Breast epithelium (tissue), 4 donors: ENCODE results near the gene FBXL19. TPM values are rescaled to one million over a fixed set of nuclear protein-coding genes. Genes with fewer than 3 reads are reported as not detected.
A peak's percentile ranks its signal among the peaks of the same experiment; 100 is the strongest.

Source experiments
- DNase-seq, 2 donors: peaks; one replicate each; pipeline ENCODE4 v3.0.0-alpha.2; 2019; ENCODE audit warnings: low spot score in 2 of 2
- H3K27ac ChIP-seq, 2 donors: fragments of 200-600 bp; sonication (generic) in 1 of 2; one replicate each; pipeline ENCODE4 v1.5.1; 2016 to 2019; ENCODE audit warnings: mild to moderate bottlenecking in 1 of 2
- H3K27me3 ChIP-seq, 2 donors: fragments of 200-600 bp; sonication (generic) in 1 of 2; one replicate each; pipeline versions ENCODE4 v1.5.1 to v1.6.0; 2017 to 2019; ENCODE audit warnings: control low read depth in 1 of 2, mild to moderate bottlenecking in 1 of 2
- H3K36me3 ChIP-seq: fragments of 200-600 bp; one replicate; pipeline ENCODE4 v1.5.1; 2019
- H3K4me1 ChIP-seq, 2 donors: fragments of 200-600 bp; sonication (generic); one replicate each; pipeline ENCODE4 v1.5.1; 2016 to 2019; ENCODE audit warnings: control low read depth in 1 of 2
- H3K4me3 ChIP-seq, 3 donors: fragments of 200-600 bp; sonication (generic); 1 replicate in 2 of 3; 2 replicates in 1 of 3; pipeline ENCODE4 v1.5.1; 2016 to 2019; ENCODE audit warnings: mild to moderate bottlenecking in 3 of 3, moderate library complexity in 2 of 3
- H3K9me3 ChIP-seq, 2 donors: fragments of 200-600 bp; sonication (generic) in 1 of 2; one replicate each; pipeline ENCODE4 v1.5.1; 2016 to 2019; ENCODE audit warnings: control low read depth in 1 of 2
- CTCF ChIP-seq, 3 donors: fragments of 450-650 bp; IDR thresholded peaks; one replicate each; pipeline ENCODE4 v1.5.1; 2016 to 2017; ENCODE audit warnings: antibody characterized with exemption in 3 of 3, mild to moderate bottlenecking in 3 of 3, moderate library complexity in 3 of 3
- POLR2A ChIP-seq: fragments of 450-650 bp; IDR thresholded peaks from one replicate; pipeline ENCODE4 v1.6.1; 2016; ENCODE audit warnings: antibody characterized with exemption, mild to moderate bottlenecking, moderate library complexity
- POLR2AphosphoS5 ChIP-seq, 3 donors: sonication (generic); formaldehyde crosslinking; IDR thresholded peaks; one replicate each; pipeline ENCODE4 v1.6.1; 2017; ENCODE audit warnings: antibody characterized with exemption in 3 of 3
- intact Hi-C: fragments of 100-400 bp; cut with DNase I; formaldehyde crosslinking; loops from one replicate; pipeline ENCODE4 v1.15.1; 2023; ENCODE audit warnings: low total_unique reads
- total RNA-seq, 3 donors: library from RNA; depleted of rRNA; stranded (reverse); fragments of >200 nt; gene quantifications; one replicate each; pipeline ENCODE4 v1.1.0, GENCODE V29; 2016

FBXL19 gene
- total RNA-seq, 3 donors from 2014 or later = 4.5 to 12.7 (median 9.2) TPM

DNA sequence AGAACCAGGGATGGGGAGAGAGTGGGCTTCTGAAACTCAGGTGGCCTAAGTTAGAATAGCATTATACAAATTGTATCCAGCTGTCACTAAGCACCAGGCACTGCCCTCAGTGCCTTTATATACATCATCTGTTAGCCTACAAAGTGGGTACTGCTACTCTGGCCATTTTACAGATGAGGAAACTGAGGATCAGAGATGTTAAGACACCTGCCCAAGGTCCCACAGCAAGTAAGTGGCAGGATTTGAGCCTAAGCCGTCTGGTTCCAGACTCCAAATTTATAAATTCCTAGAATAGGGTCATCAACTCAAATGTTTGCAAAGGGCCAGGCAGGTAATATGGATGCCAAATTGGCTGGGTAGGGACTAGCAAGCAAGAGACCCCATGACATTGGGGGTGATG, 27.8 kb downstream of the FBXL19 start:
- DNase-seq = no peak
- Histone ChIP-seq H3K4me1 (peaks cover 8 to 14% of the 10 kb centered on the region in 2 donors), H3K4me3 (no peak overlapping the region), H3K9me3 (no peaks in the 10 kb centered on the region), H3K27ac (peak overlapping the region; percentile 91 to 94), H3K36me3 (no peaks in the 10 kb centered on the region), H3K27me3 (no peaks in the 10 kb centered on the region)
- TF ChIP-seq POLR2AphosphoS5 (IDR thresholded peaks at IDR 0.05) (no peak), POLR2A (no peak), CTCF (IDR thresholded peaks at IDR 0.05) (no peak)
- intact Hi-C loops = no loop called here

GRCh38 chr16:30951750-30952149, 28.4 kb downstream of the FBXL19 start:
- peak in 1 of 2 donors; percentile 67 for DNase-seq
- Histone ChIP-seq H3K27me3 (no peaks in the 10 kb centered on the region), H3K36me3 (no peaks in the 10 kb centered on the region), H3K27ac (peak overlapping the region in 1 of 2 donors; percentile 91), H3K9me3 (no peaks in the 10 kb centered on the region), H3K4me1 (peaks cover 8 to 14% of the 10 kb centered on the region in 2 donors), H3K4me3 (no peak overlapping the region)
- intact Hi-C loops = no loop called here
- TF ChIP-seq POLR2AphosphoS5 (IDR thresholded peaks at IDR 0.05) (no peak), POLR2A (no peak), CTCF (IDR thresholded peaks at IDR 0.05) (no peak)

- Histone ChIP-seq H3K27me3 (no peaks in the 10 kb centered on the region), H3K4me3 (no peak overlapping the region), H3K36me3 (no peaks in the 10 kb centered on the region), H3K4me1 (peaks cover 8 to 14% of the 10 kb centered on the region in 2 donors), H3K27ac (peak overlapping the region; percentile 21 to 29), H3K9me3 (no peaks in the 10 kb centered on the region)
- DNase-seq = no peak
- intact Hi-C loops = no loop called here
- TF ChIP-seq POLR2AphosphoS5 (IDR thresholded peaks at IDR 0.05) (no peak), POLR2A (no peak), CTCF (IDR thresholded peaks at IDR 0.05) (no peak)
Measured at GRCh38 chr16:30953111-30953510, 29.7 kb downstream of the FBXL19 start.

DNA sequence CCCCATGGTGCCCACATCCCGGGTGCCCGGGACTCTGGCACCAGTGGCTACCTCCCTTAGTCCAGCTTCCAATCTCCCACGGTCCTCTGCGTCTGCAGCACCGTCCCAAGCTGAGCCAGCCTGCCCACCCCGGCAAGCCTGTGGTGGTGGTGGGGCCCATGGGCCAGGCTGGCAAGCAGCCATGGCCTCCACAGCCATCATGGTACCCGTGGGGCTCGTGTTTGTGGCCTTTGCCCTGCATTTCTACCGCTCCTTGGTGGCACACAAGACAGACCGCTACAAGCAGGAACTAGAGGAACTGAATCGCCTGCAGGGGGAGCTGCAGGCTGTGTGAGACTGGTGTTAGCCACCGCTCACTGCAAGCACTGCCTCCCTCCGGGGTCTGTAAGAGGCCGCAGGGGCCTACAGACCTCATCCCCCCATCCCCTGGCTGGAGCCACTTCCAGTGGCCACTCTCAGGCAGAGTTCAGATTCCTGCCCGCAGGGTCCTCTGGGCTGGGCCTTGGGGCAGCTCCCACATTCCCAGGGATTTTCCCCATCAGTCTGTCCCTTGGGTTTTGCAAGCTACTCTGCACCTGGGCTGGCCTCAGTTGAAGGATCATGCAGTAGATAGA, 30.2 kb downstream of the FBXL19 start:
- intact Hi-C loops = no loop called here
- peaks cover 8 to 16% of the 10 kb centered on the region in 2 donors for H3K4me1 ChIP-seq
- no peaks in the 10 kb centered on the region for H3K27me3 ChIP-seq

More for the DNA sequence above, 30.2 kb downstream of the FBXL19 start:
- Histone ChIP-seq H3K27ac (peak overlapping the region; percentile 21 to 29), H3K9me3 (no peaks in the 10 kb centered on the region), H3K36me3 (no peaks in the 10 kb centered on the region), H3K4me3 (no peak overlapping the region)
- TF ChIP-seq CTCF (IDR thresholded peaks at IDR 0.05) (peak; percentile 18 to 28 (median 26)), POLR2AphosphoS5 (IDR thresholded peaks at IDR 0.05) (no peak), POLR2A (no peak)
- DNase-seq = no peak
